A549 (cell line): ENCODE data around the gene NRXN3.

ENCODE experiments used
- CHD2 ChIP-seq: fragments of 150-350 bp; IDR thresholded peaks from 2 replicates; pipeline ENCODE4 v1.6.1; 2014; ENCODE audit warnings: low read length; ENCODE audit not compliant: partially characterized antibody
- CTCF ChIP-seq: fragments of >200 bp; sonication (Bioruptor Twin); formaldehyde crosslinking; IDR thresholded peaks from 3 replicates; pipeline ENCODE4 v1.5.1; 2016
- EP300 ChIP-seq, 2 experiments: fragments of >200 bp; sonication (Bioruptor Twin); formaldehyde crosslinking; IDR thresholded peaks; 2 replicates in 1 of 2; 3 replicates in 1 of 2; pipeline ENCODE4 v1.6.1; 2016 to 2017
- FOSL2 ChIP-seq, 2 experiments: fragments of 450-650 bp in 1 of 2; fragments of >200 bp in 1 of 2; sonication (Bioruptor Twin) in 1 of 2; formaldehyde crosslinking; IDR thresholded peaks; 2 replicates each; pipeline versions ENCODE4 v1.5.0 to v1.6.1; 2016 to 2020; ENCODE audit warnings: mild to moderate bottlenecking in 1 of 2, moderate library complexity in 1 of 2
- KDM5A ChIP-seq: fragments of 200-600 bp; sonication (generic); IDR thresholded peaks from 2 replicates; pipeline ENCODE4 v1.6.1; 2016; ENCODE audit warnings: antibody characterized with exemption, mild to moderate bottlenecking
- MAX ChIP-seq: IDR thresholded peaks from 2 replicates; pipeline ENCODE4 v1.6.1; 2012
- NFE2L2 ChIP-seq: fragments of 150-350 bp; conservative IDR thresholded peaks from 2 replicates; pipeline ENCODE4 v1.6.1; 2014; ENCODE audit warnings: low read length
- POLR2A ChIP-seq: IDR thresholded peaks from 2 replicates; pipeline ENCODE4 v1.6.1; 2012; ENCODE audit warnings: mild to moderate bottlenecking, low read length
- RCOR1 ChIP-seq: fragments of 150-350 bp; IDR thresholded peaks from 2 replicates; pipeline ENCODE4 v1.6.1; 2014; ENCODE audit warnings: antibody characterized with exemption, low read length, low read depth
- RFX5 ChIP-seq: fragments of 450-650 bp; IDR thresholded peaks from 2 replicates; pipeline ENCODE4 v1.7.1; 2014; ENCODE audit warnings: antibody characterized with exemption, mild to moderate bottlenecking, moderate library complexity
- RNF2 ChIP-seq: fragments of 200-600 bp; sonication (generic); IDR thresholded peaks from 2 replicates; pipeline ENCODE4 v1.6.1; 2016; ENCODE audit warnings: low read depth, mild to moderate bottlenecking, antibody characterized with exemption, moderate library complexity, borderline replicate concordance

GRCh38 chr14:79740066-79740601 is 1570.0 kb downstream of the NRXN3 start:
- TF ChIP-seq KDM5A, result no peak
- TF ChIP-seq RCOR1, result no peak
- no peak for TF ChIP-seq CTCF
- TF ChIP-seq CHD2, result no peak
- TF ChIP-seq EP300 (IDR thresholded peaks at IDR 0.05), result no peak
- TF ChIP-seq RFX5, result no peak
- TF ChIP-seq FOSL2 (IDR thresholded peaks at IDR 0.05), result no peak
- no peak for TF ChIP-seq FOSL2 (CRISPR knock-in tag; IDR thresholded peaks at IDR 0.05)
- no peak for TF ChIP-seq MAX
- TF ChIP-seq RNF2, result no peak
- no peak for TF ChIP-seq NFE2L2
- no peak for TF ChIP-seq POLR2A
